Ascending aorta (tissue), 2 donors: ENCODE data around the gene PPP4C. TPM values are rescaled to one million over a fixed set of nuclear protein-coding genes. Genes with fewer than 3 reads are reported as not detected.
A peak's percentile ranks its signal among the peaks of the same experiment; 100 is the strongest.
"Not testable (repeated sequence)": the region's sequence is repeated elsewhere in the genome, so short reads cannot be mapped to it uniquely, and the experiment has no call there.

Source experiments
- DNase-seq, 2 donors: peaks; one replicate each; pipeline ENCODE4 v3.0.0-alpha.2; 2019; ENCODE audit warnings: low spot score in 2 of 2
- H3K27ac ChIP-seq, 2 donors: fragments of 200-600 bp; sonication (generic); one replicate each; pipeline ENCODE4 v1.5.1; 2016 to 2017; ENCODE audit warnings: mild to moderate bottlenecking in 1 of 2
- H3K27me3 ChIP-seq: fragments of 200-600 bp; sonication (generic); one replicate; pipeline ENCODE4 v1.5.1; 2017
- H3K36me3 ChIP-seq, 2 donors: fragments of 200-600 bp; sonication (generic); one replicate each; pipeline ENCODE4 v1.5.1; 2016
- H3K4me1 ChIP-seq, 2 donors: fragments of 200-600 bp; sonication (generic); one replicate each; pipeline ENCODE4 v1.5.1; 2016 to 2017; ENCODE audit warnings: mild to moderate bottlenecking in 1 of 2
- H3K4me3 ChIP-seq, 2 donors: fragments of 200-600 bp; sonication (generic); one replicate each; pipeline ENCODE4 v1.5.1; 2016 to 2017; ENCODE audit warnings: mild to moderate bottlenecking in 1 of 2
- H3K9me3 ChIP-seq, 2 donors: fragments of 200-600 bp; sonication (generic); one replicate each; pipeline ENCODE4 v1.5.1; 2016
- intact Hi-C: fragments of 100-400 bp; cut with DNase I; formaldehyde crosslinking; loops from one replicate; pipeline ENCODE4 v1.15.1; 2023
- total RNA-seq: library from RNA; depleted of rRNA; stranded (reverse); fragments of >200 nt; gene quantifications from one replicate; pipeline ENCODE4 v1.1.0, GENCODE V29; 2016
- TF ChIP-seq, protein P1 (sequence below), 3 experiments: fragments of 200-600 bp in 2 of 3; fragments of 450-650 bp in 1 of 3; sonication (generic) in 2 of 3; IDR thresholded peaks; one replicate each; pipeline ENCODE4 v1.5.1; 2016 to 2019; ENCODE audit warnings: antibody characterized with exemption in 3 of 3, mild to moderate bottlenecking in 1 of 3, moderate library complexity in 1 of 3

PPP4C gene
- total RNA-seq, 1 donor from 2014 or later: 50.7 TPM

DNA sequence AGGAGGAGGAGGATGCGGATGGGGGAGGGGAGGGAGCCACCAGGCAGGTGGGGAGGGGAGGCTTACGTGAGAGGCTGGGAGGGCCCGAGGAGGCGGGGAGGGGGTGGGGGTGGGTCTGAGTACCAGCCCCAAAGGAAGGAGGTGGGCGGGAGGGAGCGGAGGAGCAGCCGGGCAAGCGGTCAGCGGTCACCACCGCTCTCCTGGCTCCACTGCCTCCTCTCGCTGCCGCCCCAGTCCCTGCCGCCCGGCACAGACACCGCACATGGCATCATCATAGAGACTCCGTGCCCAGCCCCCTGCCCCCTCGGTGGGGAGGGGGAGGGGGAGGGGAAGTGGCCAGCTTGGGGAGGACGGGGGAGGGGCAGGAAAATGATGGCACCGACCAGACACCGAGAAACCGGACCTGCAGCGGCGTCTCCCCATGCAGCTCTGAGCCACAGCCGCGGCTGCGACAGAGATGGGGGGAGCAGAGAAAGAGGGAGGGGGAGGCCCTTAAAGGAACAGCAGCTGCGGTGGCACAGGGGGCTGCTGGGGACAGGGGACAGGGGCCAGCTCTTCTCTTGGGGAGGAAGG, 44.9 kb upstream of the PPP4C start, which contains the start of gene TLCD3B:
Gene TLCD3B (minus strand): TSS at position 431 of the 573 bp plus-strand sequence. CDS start 744 bp downstream, outside the sequence.
- TF ChIP-seq, protein P1, sequence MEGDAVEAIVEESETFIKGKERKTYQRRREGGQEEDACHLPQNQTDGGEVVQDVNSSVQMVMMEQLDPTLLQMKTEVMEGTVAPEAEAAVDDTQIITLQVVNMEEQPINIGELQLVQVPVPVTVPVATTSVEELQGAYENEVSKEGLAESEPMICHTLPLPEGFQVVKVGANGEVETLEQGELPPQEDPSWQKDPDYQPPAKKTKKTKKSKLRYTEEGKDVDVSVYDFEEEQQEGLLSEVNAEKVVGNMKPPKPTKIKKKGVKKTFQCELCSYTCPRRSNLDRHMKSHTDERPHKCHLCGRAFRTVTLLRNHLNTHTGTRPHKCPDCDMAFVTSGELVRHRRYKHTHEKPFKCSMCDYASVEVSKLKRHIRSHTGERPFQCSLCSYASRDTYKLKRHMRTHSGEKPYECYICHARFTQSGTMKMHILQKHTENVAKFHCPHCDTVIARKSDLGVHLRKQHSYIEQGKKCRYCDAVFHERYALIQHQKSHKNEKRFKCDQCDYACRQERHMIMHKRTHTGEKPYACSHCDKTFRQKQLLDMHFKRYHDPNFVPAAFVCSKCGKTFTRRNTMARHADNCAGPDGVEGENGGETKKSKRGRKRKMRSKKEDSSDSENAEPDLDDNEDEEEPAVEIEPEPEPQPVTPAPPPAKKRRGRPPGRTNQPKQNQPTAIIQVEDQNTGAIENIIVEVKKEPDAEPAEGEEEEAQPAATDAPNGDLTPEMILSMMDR (IDR thresholded peaks at IDR 0.05): no peak
- Histone ChIP-seq H3K9me3 (no peaks in the 10 kb centered on the region), H3K4me1 (peaks cover 4 to 5% of the 10 kb centered on the region in 2 donors), H3K27ac (no peak within 1 kb of the TSS), H3K4me3 (peak within 1 kb of the TSS in 1 of 2 donors; percentile 46), H3K27me3 (peaks cover 28% of the 10 kb centered on the region), H3K36me3 (no peaks in the 10 kb centered on the region)
- intact Hi-C loops: no loop called here
- DNase-seq: no peak

DNA sequence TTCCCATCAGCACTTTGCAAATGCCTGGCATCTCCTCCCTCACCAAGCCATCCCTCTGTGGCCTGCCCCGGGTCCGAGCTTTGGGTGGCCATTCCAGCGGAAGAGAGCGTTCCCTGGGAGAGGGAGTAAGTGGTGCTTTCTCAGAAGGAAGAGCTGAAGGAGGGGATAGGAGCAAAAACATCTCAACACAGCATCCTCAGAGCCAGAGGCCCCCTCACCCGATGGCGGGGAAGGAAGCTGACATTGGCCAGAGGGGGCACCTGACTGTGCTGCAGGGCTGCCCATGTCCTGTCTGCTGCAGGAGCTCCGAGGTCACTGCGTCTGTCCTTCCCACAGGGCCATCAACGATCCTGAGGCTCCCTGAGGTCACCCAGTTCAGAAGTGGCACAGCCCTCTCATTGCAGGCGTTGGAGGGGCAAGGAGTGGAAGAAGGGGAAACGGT, 44.3 kb upstream of the PPP4C start:
- Histone ChIP-seq H3K4me3 (peak overlapping the region in 1 of 2 donors; percentile 46), H3K36me3 (no peaks in the 10 kb centered on the region), H3K27me3 (peaks cover 28% of the 10 kb centered on the region), H3K9me3 (no peaks in the 10 kb centered on the region), H3K4me1 (peaks cover 4 to 5% of the 10 kb centered on the region in 2 donors), H3K27ac (no peak overlapping the region)
- DNase-seq: no peak
- TF ChIP-seq, protein P1 (IDR thresholded peaks at IDR 0.05): no peak
- intact Hi-C loops: no loop called here

DNA sequence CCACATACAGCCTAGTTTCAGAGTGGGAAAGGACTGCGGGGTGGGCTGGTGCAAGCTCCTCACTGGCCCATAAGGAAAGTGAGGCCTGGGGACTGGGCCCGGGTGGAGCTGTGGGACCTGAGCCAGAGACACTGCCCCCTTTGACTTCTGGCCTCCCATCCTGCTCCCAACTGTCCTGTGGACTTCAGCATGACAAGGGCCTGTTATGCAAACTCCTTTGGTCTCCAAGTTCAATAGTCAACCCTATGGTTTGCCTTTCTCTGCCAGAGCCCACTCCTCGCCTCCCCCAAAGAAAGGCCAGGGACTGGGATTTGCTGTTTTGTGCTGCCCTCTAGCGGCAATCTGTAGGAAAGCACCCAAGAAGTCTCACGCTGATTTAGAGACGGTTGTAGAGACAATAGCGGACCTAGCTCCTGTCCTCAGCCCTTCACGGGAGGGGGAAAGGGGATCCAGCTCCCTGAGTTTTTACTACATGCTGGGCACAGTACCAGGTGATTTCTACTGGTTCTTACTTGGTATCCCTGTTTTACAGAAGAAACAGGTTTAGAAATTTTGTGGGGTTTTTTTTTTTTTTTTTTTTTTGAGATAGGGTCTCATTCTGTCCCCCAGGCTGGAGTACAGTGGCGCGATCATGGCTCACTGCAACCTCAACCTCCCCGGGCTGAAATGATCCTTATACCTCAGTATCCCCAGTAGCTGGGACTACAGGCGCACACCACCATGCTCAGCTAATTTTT, 43.5 kb upstream of the PPP4C start:
- H3K4me3 ChIP-seq: no peak overlapping the region
- H3K4me1 ChIP-seq: peaks cover 4 to 5% of the 10 kb centered on the region in 2 donors
- no peaks in the 10 kb centered on the region for H3K36me3 ChIP-seq
- TF ChIP-seq, protein P1 (IDR thresholded peaks at IDR 0.05): peak; percentile 41 to 71 (median 56)
- no peak overlapping the region for H3K27ac ChIP-seq
- peaks cover 28% of the 10 kb centered on the region for H3K27me3 ChIP-seq
- intact Hi-C loops: no loop called here
- no peak for DNase-seq
- H3K9me3 ChIP-seq: no peaks in the 10 kb centered on the region

DNA sequence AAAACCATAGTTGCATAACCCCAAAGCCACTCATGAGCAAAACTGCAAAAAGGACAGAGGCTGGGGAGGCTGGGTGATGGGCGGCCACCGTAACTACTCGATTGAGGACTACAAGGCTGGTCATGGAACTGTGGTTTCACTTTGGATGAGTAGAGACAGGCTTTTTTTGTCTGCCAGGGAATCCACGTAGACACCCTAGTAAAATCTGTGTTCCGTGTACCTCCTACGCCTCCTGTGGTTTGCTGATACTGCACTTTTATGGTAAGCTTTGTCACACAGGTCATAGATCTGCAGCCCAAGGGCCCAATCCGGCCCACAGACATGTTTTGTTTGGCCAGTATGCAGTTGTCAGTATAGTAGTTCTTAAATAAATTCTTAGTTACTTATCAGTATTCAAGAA, 42.5 kb upstream of the PPP4C start:
- Histone ChIP-seq H3K9me3 (no peaks in the 10 kb centered on the region), H3K36me3 (no peaks in the 10 kb centered on the region), H3K4me1 (peaks cover 4 to 5% of the 10 kb centered on the region in 2 donors), H3K4me3 (no peak overlapping the region), H3K27ac (no peak overlapping the region), H3K27me3 (peaks cover 28% of the 10 kb centered on the region)
- intact Hi-C loops: no loop called here
- TF ChIP-seq, protein P1 (IDR thresholded peaks at IDR 0.05): no peak
- DNase-seq: no peak

DNA sequence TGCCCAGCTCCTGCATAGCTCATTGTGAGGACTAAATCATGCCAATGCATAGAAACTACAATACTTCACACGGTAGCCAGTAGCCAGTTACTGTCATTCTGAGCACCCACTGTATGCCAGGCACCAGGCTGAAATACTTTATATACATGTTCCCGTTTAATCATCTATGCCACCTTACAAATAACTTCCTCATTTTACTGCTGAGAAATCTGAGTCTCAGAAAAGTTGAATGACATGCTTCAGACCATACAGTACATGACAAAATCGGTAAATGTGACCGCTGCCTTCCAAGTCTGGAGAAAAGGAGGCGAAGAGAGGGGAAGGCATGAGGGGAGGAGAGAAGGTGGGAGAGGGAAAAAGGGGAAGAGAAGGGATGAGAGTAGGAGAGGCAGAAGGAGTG, 35.6 kb upstream of the PPP4C start:
- Histone ChIP-seq H3K36me3 (no peaks in the 10 kb centered on the region), H3K4me1 (no peaks in the 10 kb centered on the region), H3K4me3 (no peak overlapping the region), H3K27ac (no peak overlapping the region), H3K27me3 (no peaks in the 10 kb centered on the region), H3K9me3 (no peaks in the 10 kb centered on the region)
- intact Hi-C loops: no loop called here
- TF ChIP-seq, protein P1 (IDR thresholded peaks at IDR 0.05): no peak
- DNase-seq: no peak

DNA sequence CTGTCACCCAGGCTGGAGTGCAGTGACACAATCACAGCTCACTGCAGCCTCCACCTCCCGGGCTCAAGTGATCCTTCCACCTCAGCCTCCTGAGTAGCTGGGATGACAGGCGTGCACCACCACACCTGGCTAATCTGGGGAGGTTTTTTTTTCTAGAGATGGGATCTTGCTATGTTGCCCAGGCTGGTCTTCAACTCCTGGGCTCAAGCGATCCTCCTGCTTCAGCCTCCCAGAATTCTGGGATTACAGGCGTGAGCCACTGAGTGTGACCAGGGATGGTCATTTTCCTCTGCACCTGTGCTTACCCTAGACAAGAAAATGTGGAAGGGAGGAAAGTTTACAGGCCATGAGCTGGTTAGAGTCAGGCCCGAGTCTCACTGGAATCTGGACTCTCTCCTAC, 35.1 kb upstream of the PPP4C start:
- H3K36me3 ChIP-seq, H3K4me3 ChIP-seq, H3K9me3 ChIP-seq, DNase-seq, intact Hi-C loops, H3K27ac ChIP-seq, H3K4me1 ChIP-seq, H3K27me3 ChIP-seq: not testable (repeated sequence)
